Measurements from ENCODE around the gene GP2.

Gene GP2

GRCh38 chr16:20260215-20261009 lies 66.9 kb downstream of the GP2 start:
- Histone ChIP-seq H3F3A (ENCODE audit: insufficient read depth, low read length) (no peaks in the 10 kb centered on the region), H3K4me2 (ENCODE audit: low read length) (no peak overlapping the region), H3K4me1 (ENCODE audit: insufficient read depth, low read length, severe bottlenecking) (no peaks in the 10 kb centered on the region), H3K9me3 (ENCODE audit: low read length) (no peaks in the 10 kb centered on the region), H4K20me1 (ENCODE audit: insufficient read depth, low read length) (no peaks in the 10 kb centered on the region), H3K4me3 (ENCODE audit: low read depth, low read length, poor library complexity, severe bottlenecking) (no peak overlapping the region), H3K9me2 (ENCODE audit: low read depth, low read length) (no peaks in the 10 kb centered on the region), H3K9ac (ENCODE audit: low read length) (no peak overlapping the region), H3K27ac (ENCODE audit: low read depth, low read length, poor library complexity, severe bottlenecking) (no peak overlapping the region), H3K36me3 (ENCODE audit: insufficient read depth, low read length) (no peaks in the 10 kb centered on the region), H2AFZ (ENCODE audit: low read length) (no peak overlapping the region), H3K79me2 (ENCODE audit: insufficient read depth, low read length) (no peaks in the 10 kb centered on the region), H3K27me3 (ENCODE audit: insufficient read depth, low read length) (no peaks in the 10 kb centered on the region)
- TF ChIP-seq CTCF (IDR thresholded peaks at IDR 0.05; ENCODE audit: low read length) (no peak), EZH2 (IDR thresholded peaks at IDR 0.05; ENCODE audit: borderline replicate concordance, low read length) (no peak)

Data from OCI-LY1 (cell line).